ENCODE measurements around the gene LRRC8E. TPM values are rescaled to one million over a fixed set of nuclear protein-coding genes. Genes with fewer than 3 reads are reported as not detected.
A peak's percentile ranks its signal among the peaks of the same experiment; 100 is the strongest.

The LRRC8E gene
- total and polyA plus RNA-seq, 4 donors, result 1.8 to 3.3 (median 2.4) TPM; not detected in 1

- H3K4me1 ChIP-seq (ENCODE audit: control insufficient read depth in 4 of 4, insufficient read depth in 4 of 4, low read length in 3 of 4), result peaks cover 17 to 46% (median 26%) of the 10 kb centered on the region in 4 donors
- H3K27me3 ChIP-seq (ENCODE audit: control insufficient read depth in 4 of 4, insufficient read depth in 4 of 4, low read length in 3 of 4), result no peaks in the 10 kb centered on the region
- TF ChIP-seq CTCF (IDR thresholded peaks at IDR 0.05; ENCODE audit: low read depth, low read length, missing input control) (no peak), FOXA1 (IDR thresholded peaks at IDR 0.05) (no peak), EGR1 (IDR thresholded peaks at IDR 0.05; ENCODE audit: low read depth in 2 of 2) (no peak), FOXA2 (IDR thresholded peaks at IDR 0.05) (no peak), ZBTB33 (IDR thresholded peaks at IDR 0.05) (no peak), SP1 (IDR thresholded peaks at IDR 0.05) (no peak)
- no peak overlapping the region for H3K27ac ChIP-seq (ENCODE audit: low read depth in 1 of 2, low read length in 2 of 2)
- peaks cover 0 to 27% (median 10%) of the 10 kb centered on the region in 4 donors for H3K36me3 ChIP-seq (ENCODE audit: control insufficient read depth in 4 of 4, insufficient read depth in 3 of 4, low read depth in 1 of 4, low read length in 3 of 4)
- no peak overlapping the region for H3K9ac ChIP-seq (ENCODE audit: low read depth in 1 of 2, low read length in 2 of 2)
- WGBS, result 45% methylated on average over 12 of the region's 12 CpGs
- no peak overlapping the region for H3K4me3 ChIP-seq (ENCODE audit: low read depth in 1 of 3, low read length in 3 of 3)
- H3K9me3 ChIP-seq (ENCODE audit: control insufficient read depth in 4 of 4, low read length in 3 of 4), result no peaks in the 10 kb centered on the region
- DNase-seq (ENCODE audit: low spot score), result no peak
Measured at GRCh38 chr19:7914099-7914498, 25.8 kb downstream of the LRRC8E start.

GRCh38 chr19:7914598-7915045 lies 26.3 kb downstream of the LRRC8E start, which contains the start of gene TGFBR3L:
Gene TGFBR3L (plus strand): TSS chr19:7914830.
- Histone ChIP-seq H3K36me3 (ENCODE audit: control insufficient read depth in 4 of 4, insufficient read depth in 3 of 4, low read depth in 1 of 4, low read length in 3 of 4) (peaks cover 0 to 27% (median 10%) of the 10 kb centered on the region in 4 donors), H3K9ac (ENCODE audit: low read depth in 1 of 2, low read length in 2 of 2) (no peak within 1 kb of the TSS), H3K4me3 (ENCODE audit: low read depth in 1 of 3, low read length in 3 of 3) (no peak within 1 kb of the TSS), H3K9me3 (ENCODE audit: control insufficient read depth in 4 of 4, low read length in 3 of 4) (no peaks in the 10 kb centered on the region), H3K4me1 (ENCODE audit: control insufficient read depth in 4 of 4, insufficient read depth in 4 of 4, low read length in 3 of 4) (peaks cover 17 to 46% (median 27%) of the 10 kb centered on the region in 4 donors), H3K27ac (ENCODE audit: low read depth in 1 of 2, low read length in 2 of 2) (no peak within 1 kb of the TSS), H3K27me3 (ENCODE audit: control insufficient read depth in 4 of 4, insufficient read depth in 4 of 4, low read length in 3 of 4) (no peaks in the 10 kb centered on the region)
- no peak for DNase-seq (ENCODE audit: low spot score)
- WGBS, result 43% methylated on average over 12 of the region's 12 CpGs
- no peak for TF ChIP-seq HNF4G (IDR thresholded peaks at IDR 0.05)
- no peak for TF ChIP-seq CTCF (IDR thresholded peaks at IDR 0.05; ENCODE audit: low read depth, low read length, missing input control)
- TF ChIP-seq FOXA1 (IDR thresholded peaks at IDR 0.05), result no peak

GRCh38 chr19:7915250-7916102 lies 27.2 kb downstream of the LRRC8E start:
- Histone ChIP-seq H3K9ac (ENCODE audit: low read depth in 1 of 2, low read length in 2 of 2) (no peak overlapping the region), H3K27me3 (ENCODE audit: control insufficient read depth in 4 of 4, insufficient read depth in 4 of 4, low read length in 3 of 4) (no peaks in the 10 kb centered on the region), H3K4me3 (ENCODE audit: low read depth in 1 of 3, low read length in 3 of 3) (peak overlapping the region in 1 of 3 donors; percentile 40), H3K4me1 (ENCODE audit: control insufficient read depth in 4 of 4, insufficient read depth in 4 of 4, low read length in 3 of 4) (peaks cover 17 to 51% (median 29%) of the 10 kb centered on the region in 4 donors), H3K9me3 (ENCODE audit: control insufficient read depth in 4 of 4, low read length in 3 of 4) (no peaks in the 10 kb centered on the region), H3K27ac (ENCODE audit: low read depth in 1 of 2, low read length in 2 of 2) (no peak overlapping the region), H3K36me3 (ENCODE audit: control insufficient read depth in 4 of 4, insufficient read depth in 3 of 4, low read depth in 1 of 4, low read length in 3 of 4) (peaks cover 0 to 20% (median 10%) of the 10 kb centered on the region in 4 donors)
- no peak for DNase-seq (ENCODE audit: low spot score)
- 47% methylated on average over 24 of the region's 24 CpGs for WGBS
- TF ChIP-seq ZBTB33 (IDR thresholded peaks at IDR 0.05), result no peak
- no peak for TF ChIP-seq SP1 (IDR thresholded peaks at IDR 0.05)
- no peak for TF ChIP-seq YY1 (IDR thresholded peaks at IDR 0.05)
- no peak for TF ChIP-seq MAX (IDR thresholded peaks at IDR 0.05)
- TF ChIP-seq RAD21 (IDR thresholded peaks at IDR 0.05), result no peak
- TF ChIP-seq GABPA (IDR thresholded peaks at IDR 0.05 in 1 of 2, conservative IDR thresholded peaks at IDR 0.05 in 1 of 2), result no peak
- TF ChIP-seq JUND (IDR thresholded peaks at IDR 0.05), result no peak
- no peak for TF ChIP-seq TAF1 (conservative IDR thresholded peaks at IDR 0.05)
- TF ChIP-seq ATF3 (IDR thresholded peaks at IDR 0.05), result no peak
- no peak for TF ChIP-seq HNF4G (IDR thresholded peaks at IDR 0.05)
- TF ChIP-seq NR2F2 (IDR thresholded peaks at IDR 0.05), result no peak
